Kidney (tissue), 14 donors: ENCODE results near the gene GALNT1. TPM values are rescaled to one million over a fixed set of nuclear protein-coding genes. Genes with fewer than 3 reads are reported as not detected.

Source experiments
- DNase-seq, 5 donors: peaks; one replicate each; pipeline ENCODE4 v3.0.0-alpha.2; 2013 to 2020
- FAIRE-seq: peaks from 2 replicates; lab custom pipeline; 2012; peaks lifted over from hg19 to GRCh38; lab: Jason Lieb, UNC
- H3K27ac ChIP-seq, 2 donors: one replicate each; pipeline ENCODE4 v1.7.0; 2013; ENCODE audit warnings: low read depth in 2 of 2, low read length in 2 of 2, inconsistent platforms in 1 of 2
- H3K27me3 ChIP-seq: one replicate; pipeline ENCODE4 v1.7.1; 2013; ENCODE audit warnings: low read length, inconsistent platforms; ENCODE audit not compliant: control insufficient read depth, insufficient read depth
- H3K36me3 ChIP-seq, 3 donors: one replicate each; pipeline versions ENCODE4 v1.7.0 to v1.7.1; 2013; ENCODE audit warnings: low read length in 3 of 3, control low read depth in 1 of 3, inconsistent platforms in 1 of 3; ENCODE audit not compliant: insufficient read depth in 3 of 3, control insufficient read depth in 2 of 3
- H3K4me1 ChIP-seq, 3 donors: one replicate each; pipeline versions ENCODE4 v1.7.0 to v1.7.1; 2013; ENCODE audit warnings: low read length in 3 of 3, inconsistent platforms in 1 of 3, low read depth in 1 of 3; ENCODE audit not compliant: control insufficient read depth in 2 of 3, insufficient read depth in 2 of 3
- H3K4me3 ChIP-seq, 3 donors: one replicate each; pipeline versions ENCODE4 v1.7.0 to v1.8.1; 2013; ENCODE audit warnings: low read length in 3 of 3, control low read depth in 1 of 3, inconsistent platforms in 1 of 3
- H3K9ac ChIP-seq, 3 donors: one replicate each; pipeline versions ENCODE4 v1.7.0 to v1.7.1; 2013; ENCODE audit warnings: low read length in 3 of 3, control low read depth in 1 of 3, inconsistent platforms in 1 of 3
- H3K9me3 ChIP-seq, 3 donors: one replicate each; pipeline versions ENCODE4 v1.7.0 to v1.7.1; 2013; ENCODE audit warnings: low read length in 3 of 3, control low read depth in 1 of 3, inconsistent platforms in 1 of 3; ENCODE audit not compliant: control insufficient read depth in 2 of 3, insufficient read depth in 1 of 3
- CTCF ChIP-seq: IDR thresholded peaks from 3 replicates; pipeline ENCODE4 v1.5.1; 2012; ENCODE audit warnings: mild to moderate bottlenecking, moderate library complexity, borderline replicate concordance; ENCODE audit not compliant: insufficient read depth; ENCODE audit errors: extremely low read depth
- intact Hi-C: fragments of 100-400 bp; cut with DNase I; formaldehyde crosslinking; loops from one replicate; pipeline ENCODE4 v1.11.1; 2022
- polyA plus RNA-seq: library from polyadenylated mRNA; stranded (reverse); fragments of 350-450 nt; fragmentation: Illumina TruSeq; extraction: RNeasy Lipid Tissue Mini Kit (QIAGEN cat#74804); gene quantifications from one replicate; pipeline ENCODE4 v1.2.3, GENCODE V29; 2014; ENCODE audit warnings: low read depth, low replicate concordance; ENCODE audit not compliant: insufficient read depth
- total RNA-seq: library from RNA; stranded (reverse); fragmentation: NEBNext Ultra II Directional; extraction: Animal tissue kit (Norgen Biotek cat#: 25700); gene quantifications from one replicate; pipeline ENCODE4 v1.2.1, GENCODE V29; 2021
- donor health status: control.
- donor health status: control.
- donor health status: control.
- donor health status: control.
- donor health status: control.
- donor health status: DM: yes; HTN: yes; CAD: no.
- donor health status: Normal renal cell carcinoma (clear cell type).

GALNT1 gene
- total and polyA plus RNA-seq, 2 donors from 2014 or later: 11.8 to 59.3 TPM

- peaks cover 0 to 3% (median 0%) of the 10 kb centered on the region in 3 donors for H3K4me1 ChIP-seq
- H3K27me3 ChIP-seq: no peaks in the 10 kb centered on the region
- DNase-seq (no peak), FAIRE-seq (no peak)
- H3K9me3 ChIP-seq: peaks cover 0 to 9% (median 0%) of the 10 kb centered on the region in 3 donors
- H3K36me3 ChIP-seq: no peaks in the 10 kb centered on the region
- H3K4me3 ChIP-seq: no peak overlapping the region
- no peak overlapping the region for H3K27ac ChIP-seq
- no peak for TF ChIP-seq CTCF
- intact Hi-C loops: no loop called here
- H3K9ac ChIP-seq: no peak overlapping the region
These were observed 16.2 kb downstream of the GALNT1 start for GRCh38 chr18:35597758-35598157.

GRCh38 chr18:35602193-35602820, 20.8 kb downstream of the GALNT1 start:
- Histone ChIP-seq H3K9ac (no peak overlapping the region), H3K4me3 (no peak overlapping the region), H3K9me3 (peaks cover 0 to 12% (median 0%) of the 10 kb centered on the region in 3 donors), H3K27ac (no peak overlapping the region), H3K4me1 (no peaks in the 10 kb centered on the region), H3K27me3 (no peaks in the 10 kb centered on the region), H3K36me3 (no peaks in the 10 kb centered on the region)
- TF ChIP-seq CTCF: no peak
- intact Hi-C loops: no loop called here
- FAIRE-seq (no peak), DNase-seq (no peak)

GRCh38 chr18:35603008-35603407, 21.5 kb downstream of the GALNT1 start:
- TF ChIP-seq CTCF: no peak
- Histone ChIP-seq H3K4me3 (no peak overlapping the region), H3K27me3 (no peaks in the 10 kb centered on the region), H3K27ac (no peak overlapping the region), H3K9me3 (peaks cover 0 to 12% (median 0%) of the 10 kb centered on the region in 3 donors), H3K36me3 (no peaks in the 10 kb centered on the region), H3K9ac (no peak overlapping the region), H3K4me1 (no peaks in the 10 kb centered on the region)
- DNase-seq (no peak), FAIRE-seq (no peak)
- intact Hi-C loops: no loop called here
